Bone marrow (tissue), 2 donors: Measurements from ENCODE around the gene MAB21L2.

ENCODE experiments used
- DNase-seq, 2 donors: peaks; one replicate each; lab custom pipeline; 2025; lab: John Stamatoyannopoulos, UW

Gene MAB21L2

GRCh38 chr4:150609131-150609530 is 27.2 kb downstream of the MAB21L2 start:
- no peak for DNase-seq

- no peak for DNase-seq
Measured at GRCh38 chr4:150619042-150619441, 37.1 kb downstream of the MAB21L2 start.

- no peak for DNase-seq
Measured at GRCh38 chr4:150624055-150624454, 42.1 kb downstream of the MAB21L2 start.

- DNase-seq: no peak
Measured at GRCh38 chr4:150625033-150625432, 43.1 kb downstream of the MAB21L2 start.

GRCh38 chr4:150628073-150628472 is 46.1 kb downstream of the MAB21L2 start:
- DNase-seq: no peak

GRCh38 chr4:150632639-150633038 is 50.7 kb downstream of the MAB21L2 start:
- DNase-seq: no peak
